NB4 (cell line): Measurements from ENCODE around the gene SLC24A4.

Experiments
- CTCF ChIP-seq: IDR thresholded peaks from one replicate; pipeline ENCODE4 v1.5.1; 2012; ENCODE audit warnings: low read depth, low read length
- MYC ChIP-seq: IDR thresholded peaks from 2 replicates; pipeline ENCODE4 v1.6.1; 2011; ENCODE audit warnings: low read depth, low read length
- POLR2A ChIP-seq: IDR thresholded peaks from 2 replicates; pipeline ENCODE4 v1.6.1; 2011; ENCODE audit warnings: mild to moderate bottlenecking; ENCODE audit not compliant: insufficient read length; ENCODE audit errors: extremely low read depth

- TF ChIP-seq CTCF (no peak), POLR2A (no peak), MYC (no peak)
Observed at GRCh38 chr14:92511453-92512238, 188.7 kb downstream of the SLC24A4 start.
